Esophagus mucosa (tissue), 1 donor: ENCODE results near the gene LPAR6. TPM values are rescaled to one million over a fixed set of nuclear protein-coding genes. Genes with fewer than 3 reads are reported as not detected.
"Not testable (repeated sequence)": the region's sequence is repeated elsewhere in the genome, so short reads cannot be mapped to it uniquely, and the experiment has no call there.

Experiments used
- ATAC-seq: fragments of 200-7000 bp; cut with Tn5 transposase; one replicate; pipeline ENCODE4 v1.9.1; 2020
- total RNA-seq: library from RNA; stranded (reverse); gene quantifications from one replicate; pipeline ENCODE4 v1.2.4, GENCODE V29; 2023
- donor health status: DM: yes; HTN: yes; CAD: no.

The LPAR6 gene, protein sequence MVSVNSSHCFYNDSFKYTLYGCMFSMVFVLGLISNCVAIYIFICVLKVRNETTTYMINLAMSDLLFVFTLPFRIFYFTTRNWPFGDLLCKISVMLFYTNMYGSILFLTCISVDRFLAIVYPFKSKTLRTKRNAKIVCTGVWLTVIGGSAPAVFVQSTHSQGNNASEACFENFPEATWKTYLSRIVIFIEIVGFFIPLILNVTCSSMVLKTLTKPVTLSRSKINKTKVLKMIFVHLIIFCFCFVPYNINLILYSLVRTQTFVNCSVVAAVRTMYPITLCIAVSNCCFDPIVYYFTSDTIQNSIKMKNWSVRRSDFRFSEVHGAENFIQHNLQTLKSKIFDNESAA
- total RNA-seq = 71.7 TPM

GRCh38 chr13:48412881-48413351 is at the start of gene LPAR6:
Gene LPAR6, minus strand, starts transcription at chr13:48413113. Its CDS starts 690 bp downstream, at chr13:48412423.
- peak; percentile 76 for ATAC-seq

- peak; percentile 22 for ATAC-seq
These were observed 44.8 kb upstream of the LPAR6 start for GRCh38 chr13:48457578-48458242.

DNA sequence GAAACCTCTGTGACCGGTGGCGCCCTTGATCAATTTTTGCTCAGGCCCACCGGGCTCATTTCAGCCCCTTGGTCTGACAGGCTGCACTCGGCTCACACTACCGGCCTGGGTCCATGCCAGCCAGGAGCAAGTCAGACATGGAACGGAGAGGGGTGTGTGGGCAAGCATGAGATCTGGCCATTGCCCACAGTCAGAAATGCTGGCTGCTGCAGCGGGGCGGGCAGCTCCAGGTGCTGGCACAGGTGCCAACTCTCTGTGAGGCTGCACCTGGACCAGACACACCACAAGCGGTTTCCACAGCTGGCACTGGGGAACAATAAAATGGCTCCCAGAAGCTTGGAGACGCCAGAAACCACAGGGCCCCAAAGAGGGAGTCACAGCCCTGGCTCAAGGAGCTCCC is 43.6 kb upstream of the LPAR6 start:
- ATAC-seq = no peak

DNA sequence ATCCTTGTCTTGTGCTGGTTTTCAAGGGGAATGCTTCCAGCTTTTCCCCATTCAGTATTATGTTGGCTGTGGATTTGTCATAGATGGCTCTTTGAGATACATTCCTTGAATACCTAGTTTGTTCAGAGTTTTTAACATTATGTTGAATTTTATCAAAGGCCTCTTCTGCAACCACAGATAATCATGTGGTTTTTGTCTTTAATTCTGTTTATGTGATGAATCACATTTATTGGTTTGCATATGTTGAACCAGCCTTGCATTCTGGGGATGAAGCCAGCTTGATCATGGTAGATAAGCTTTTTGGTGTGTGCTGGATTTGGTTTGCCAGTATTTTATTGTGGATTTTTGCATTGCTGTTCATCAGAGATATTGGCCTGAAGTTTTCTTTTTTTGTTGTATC is 38.3 kb upstream of the LPAR6 start:
- ATAC-seq = not testable (repeated sequence)

- no peak for ATAC-seq
These were observed 36.7 kb upstream of the LPAR6 start for GRCh38 chr13:48449656-48450055.

DNA sequence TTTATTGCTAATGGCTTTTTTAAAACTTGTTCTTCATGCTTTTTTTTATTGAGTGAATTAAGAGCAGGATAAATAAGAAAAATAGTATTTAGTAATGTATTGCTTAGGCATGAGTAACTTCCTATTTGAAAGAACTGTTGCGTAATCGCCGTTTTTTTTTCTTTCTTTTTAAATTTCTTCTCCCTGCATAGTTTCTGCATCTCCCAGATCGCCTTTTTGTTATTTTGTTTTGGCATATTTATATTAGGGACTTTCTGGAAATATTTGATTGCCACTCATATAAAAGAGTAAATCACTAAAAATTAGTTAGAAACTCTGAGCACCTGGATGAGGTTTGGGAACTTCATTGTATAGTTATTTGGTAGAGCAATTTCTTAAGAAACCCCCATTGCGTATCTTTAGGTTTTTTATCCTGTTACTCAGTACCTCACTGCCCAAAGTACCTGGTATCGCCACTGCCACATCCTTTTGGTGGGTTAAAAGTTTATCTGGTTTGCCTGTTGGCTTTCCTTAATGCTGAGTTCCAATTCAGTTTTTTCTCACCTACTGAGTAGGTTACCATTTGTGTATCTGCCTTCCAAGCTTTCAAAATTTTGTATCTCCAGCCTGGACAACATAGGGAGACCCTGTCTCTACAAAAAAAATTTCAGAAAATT is 36.2 kb upstream of the LPAR6 start:
- peak; percentile 37 for ATAC-seq

DNA sequence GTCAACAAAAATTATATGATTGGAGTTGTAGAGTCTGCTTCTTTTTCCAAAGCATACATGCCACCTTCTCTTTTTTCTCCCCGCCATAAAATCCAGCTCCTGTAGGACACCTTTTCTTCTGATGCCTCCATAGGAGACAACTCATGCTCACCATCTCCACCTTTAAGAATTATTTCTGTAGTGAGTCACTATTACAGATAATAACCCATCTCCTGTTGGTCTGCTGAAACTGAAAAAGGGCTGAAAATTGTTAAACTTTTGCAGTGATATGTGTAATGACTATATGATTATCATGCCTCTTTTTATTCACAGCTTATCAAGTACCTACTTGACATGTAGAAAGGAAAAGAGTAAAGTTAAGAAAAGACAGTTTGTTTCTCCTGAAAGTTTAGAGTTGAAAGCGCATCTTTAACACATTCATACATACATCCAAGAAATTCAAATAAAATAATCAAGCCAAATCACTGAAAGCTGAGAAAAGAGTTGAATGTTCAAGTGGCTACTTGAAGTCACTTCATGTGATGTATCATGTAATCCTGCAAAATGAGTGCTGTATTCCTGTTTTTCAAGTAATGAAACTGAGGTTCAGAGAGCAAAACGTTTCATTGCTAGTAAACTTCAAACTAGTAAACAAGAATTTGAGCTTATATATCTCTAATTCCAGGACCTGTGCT is 35.5 kb upstream of the LPAR6 start:
- ATAC-seq = peak; percentile 46

- ATAC-seq = peak; percentile 77
These were observed 33.6 kb upstream of the LPAR6 start for GRCh38 chr13:48446464-48446863.

GRCh38 chr13:48443442-48444208 is 30.7 kb upstream of the LPAR6 start:
- no peak for ATAC-seq

DNA sequence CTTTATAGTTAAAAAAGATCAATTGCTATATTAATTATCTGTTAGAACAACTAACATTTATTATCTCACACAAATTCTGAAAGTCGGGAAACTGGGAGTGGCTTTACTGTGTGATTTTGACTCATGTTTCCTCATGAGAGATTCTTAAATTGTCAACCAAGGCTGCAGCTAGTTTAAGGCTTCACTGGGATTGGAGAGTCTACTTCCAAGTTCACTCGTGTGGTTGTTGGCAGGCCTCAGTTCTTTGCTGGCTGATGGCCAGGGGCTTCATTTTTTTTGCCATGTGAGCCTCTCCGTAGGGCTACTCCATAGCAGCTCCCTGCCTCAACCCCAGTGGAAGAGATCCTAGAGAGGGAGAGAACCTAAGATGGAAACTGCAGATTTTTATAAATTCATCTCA is 24.5 kb upstream of the LPAR6 start:
- ATAC-seq = peak; percentile 86

GRCh38 chr13:48436661-48437288 is 23.9 kb upstream of the LPAR6 start:
- ATAC-seq = peak; percentile 70

- ATAC-seq = no peak
These were observed 21.3 kb upstream of the LPAR6 start for GRCh38 chr13:48434200-48434599.

DNA sequence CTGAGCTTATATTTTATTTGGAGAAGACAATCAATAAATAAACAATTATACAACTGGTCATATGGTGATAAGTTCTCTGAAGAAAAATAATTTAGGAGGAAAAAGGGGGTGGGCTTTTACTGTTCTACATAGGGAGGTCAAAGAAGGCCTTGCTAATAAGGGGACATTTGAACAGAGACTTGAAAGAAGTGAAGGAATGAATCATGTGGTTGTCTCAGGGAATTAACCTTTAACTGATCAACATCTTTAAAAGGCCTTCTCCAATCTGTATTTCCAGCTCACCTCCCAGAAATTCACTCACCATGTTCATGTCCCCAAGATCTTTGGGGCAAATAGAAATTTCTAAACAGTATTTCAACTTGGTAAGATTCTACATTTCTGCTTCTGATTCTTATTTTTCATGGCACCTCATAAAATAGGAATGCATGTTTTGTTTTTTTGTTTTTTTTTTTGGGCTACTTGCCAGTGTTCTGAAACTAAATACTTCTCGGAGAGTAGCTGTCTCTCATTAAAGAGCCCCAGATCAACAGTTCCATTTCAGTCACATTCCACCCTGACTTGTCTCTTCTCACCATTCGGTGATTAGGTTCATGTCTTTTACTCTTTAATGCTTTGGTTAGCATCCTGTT is 19.2 kb upstream of the LPAR6 start:
- ATAC-seq = no peak

GRCh38 chr13:48431431-48431830 is 18.5 kb upstream of the LPAR6 start:
- ATAC-seq = no peak

GRCh38 chr13:48429886-48430285 is 17.0 kb upstream of the LPAR6 start:
- ATAC-seq = no peak

DNA sequence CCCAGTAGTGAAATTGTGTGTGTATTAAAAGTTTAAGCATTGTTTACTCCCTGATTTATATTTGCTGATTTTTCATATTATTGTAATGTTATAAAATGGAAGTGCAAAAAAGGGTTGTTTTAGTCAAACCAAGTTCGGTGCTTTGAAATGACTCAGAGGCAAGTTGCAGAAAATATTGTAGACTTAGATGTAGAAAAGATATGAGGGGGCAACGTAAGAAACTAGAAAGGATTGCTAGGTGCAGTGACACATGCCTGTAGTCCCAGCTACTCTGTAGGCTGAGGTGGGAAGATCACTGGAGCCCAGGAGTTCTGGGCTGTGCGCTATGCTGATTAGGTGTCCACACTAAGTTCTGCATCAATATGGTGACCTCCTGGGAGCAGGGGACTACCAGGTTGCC is 16.1 kb upstream of the LPAR6 start:
- ATAC-seq = no peak

GRCh38 chr13:48426755-48427298 is 13.9 kb upstream of the LPAR6 start:
- ATAC-seq = not testable (repeated sequence)

DNA sequence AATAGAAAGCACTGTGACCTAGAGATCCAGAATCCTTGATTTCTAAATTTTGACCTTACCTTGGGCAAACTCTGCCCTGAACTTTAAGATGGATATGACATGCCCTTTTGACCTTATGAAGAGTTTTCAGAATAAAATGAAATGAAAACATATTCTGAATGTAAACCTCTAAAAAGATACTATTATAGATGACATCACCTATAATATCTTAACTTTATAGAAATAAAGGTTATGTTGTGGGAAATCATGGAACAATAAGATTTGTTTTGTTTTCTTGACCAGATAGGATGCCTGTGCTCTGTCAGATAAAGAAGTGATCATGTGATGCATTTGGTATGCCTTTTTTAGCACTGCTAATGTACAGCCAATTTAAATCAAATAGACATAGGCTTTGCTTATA is 13.1 kb upstream of the LPAR6 start:
- no peak for ATAC-seq

DNA sequence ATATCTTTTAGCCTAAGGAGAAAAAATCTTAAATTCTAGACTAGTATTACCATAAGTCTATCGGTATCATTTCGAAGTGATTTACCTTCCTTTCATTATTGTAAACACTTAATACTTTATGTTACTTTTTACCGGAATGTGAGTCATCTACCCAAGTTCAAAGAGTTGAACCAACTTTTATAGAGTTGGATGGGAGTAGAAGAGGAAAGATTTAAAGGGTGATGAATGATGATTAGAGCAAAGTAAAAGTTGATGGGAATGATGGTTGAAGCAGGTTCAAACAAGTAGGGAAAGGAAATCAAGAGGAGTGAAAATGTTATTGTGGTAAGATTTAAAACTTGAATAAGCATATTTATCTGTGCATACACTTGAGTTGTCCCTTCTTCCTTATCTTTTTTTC is 11.3 kb upstream of the LPAR6 start:
- peak; percentile 85 for ATAC-seq

GRCh38 chr13:48422003-48422402 is 9.1 kb upstream of the LPAR6 start:
- not testable (repeated sequence) for ATAC-seq

GRCh38 chr13:48415516-48415915 is 2.6 kb upstream of the LPAR6 start:
- no peak for ATAC-seq
